Activated CD4-positive, alpha-beta memory T cell treated with anti-CD3 and anti-CD28 coated beads for 36 hours (primary cell): ENCODE data around the gene ATP5MG. TPM values are rescaled to one million over a fixed set of nuclear protein-coding genes. Genes with fewer than 3 reads are reported as not detected.
"Not testable (repeated sequence)": the region's sequence is repeated elsewhere in the genome, so short reads cannot be mapped to it uniquely, and the experiment has no call there.

Experiments used
- CTCF ChIA-PET: fragments of 350-600 bp; sonication (Branson Sonifier 250); formaldehyde crosslinking; loops from one replicate; lab custom pipeline; 2021; ENCODE audit warnings: antibody characterized with exemption, inconsistent platforms; lab: Charles Lee
- POLR2A ChIA-PET: fragments of 350-600 bp; sonication (Branson Sonifier 250); formaldehyde crosslinking; loops from one replicate; lab custom pipeline; 2021; ENCODE audit warnings: antibody characterized with exemption; lab: Charles Lee
- DNase-seq: peaks from one replicate; pipeline ENCODE4 v3.0.0-alpha.2; 2020
- H3K27ac Mint-ChIP-seq: one replicate; pipeline ENCODE4 v1.8.0; 2021; ENCODE audit warnings: mixed read lengths
- H3K27me3 Mint-ChIP-seq: one replicate; pipeline ENCODE4 v1.8.0; 2021; ENCODE audit warnings: mixed read lengths
- H3K36me3 Mint-ChIP-seq: one replicate; pipeline ENCODE4 v1.8.0; 2021; ENCODE audit warnings: mixed read lengths
- H3K4me1 Mint-ChIP-seq: one replicate; pipeline ENCODE4 v1.8.0; 2021; ENCODE audit warnings: low read depth, mixed read lengths
- H3K4me3 Mint-ChIP-seq: one replicate; pipeline ENCODE4 v1.8.0; 2021; ENCODE audit warnings: mild to moderate bottlenecking, mixed read lengths
- H3K9me3 Mint-ChIP-seq: one replicate; pipeline ENCODE4 v1.8.0; 2021; ENCODE audit warnings: mixed read lengths
- intact Hi-C: fragments of 100-400 bp; cut with micrococcal nuclease; formaldehyde crosslinking; loops from one replicate; pipeline ENCODE4 v1.15.1; 2023
- total RNA-seq, 2 experiments: library from RNA; stranded (reverse); gene quantifications; one replicate each; pipeline ENCODE4 v1.2.3, GENCODE V29; 2021

ATP5MG gene
- total RNA-seq, 2 experiments from 2014 or later = 298 to 306 TPM

GRCh38 chr11:118375978-118376377, 25.4 kb upstream of the ATP5MG start:
- ChIA-PET CTCF (interaction anchor here (0.6 to 0.8 kb wide), 3 partner anchors 12 to 113 kb away, joined by 3 read pairs; no protein-coding TSS in a partner anchor), POLR2A (interaction anchor here (0.6 kb wide), 1 partner anchor 38 kb away, joined by 3 read pairs; no protein-coding TSS in a partner anchor)
- intact Hi-C loops = no loop called here
- Mint-ChIP-seq H3K4me3 (no peak overlapping the region), H3K27ac (peak overlapping the region; percentile 78), H3K27me3 (no peaks in the 10 kb centered on the region), H3K36me3 (peaks cover 57% of the 10 kb centered on the region), H3K9me3 (no peaks in the 10 kb centered on the region), H3K4me1 (peaks cover 6% of the 10 kb centered on the region)
- DNase-seq = no peak

- DNase-seq = no peak
- H3K4me1 Mint-ChIP-seq = peaks cover 6% of the 10 kb centered on the region
- CTCF ChIA-PET = interaction anchor here (2.4 kb wide), 1 partner anchor 110 kb away, joined by 15 read pairs; no protein-coding TSS in a partner anchor
- H3K27ac Mint-ChIP-seq = no peak overlapping the region
- H3K4me3 Mint-ChIP-seq = no peak overlapping the region
- H3K36me3 Mint-ChIP-seq = peaks cover 50% of the 10 kb centered on the region
- no peaks in the 10 kb centered on the region for H3K9me3 Mint-ChIP-seq
- POLR2A ChIA-PET = no interaction called here
- H3K27me3 Mint-ChIP-seq = no peaks in the 10 kb centered on the region
- intact Hi-C loops = no loop called here
Measured at GRCh38 chr11:118379497-118379896, 21.9 kb upstream of the ATP5MG start.

- H3K9me3 Mint-ChIP-seq = no peaks in the 10 kb centered on the region
- peaks cover 53% of the 10 kb centered on the region for H3K36me3 Mint-ChIP-seq
- ChIA-PET CTCF (interaction anchor here (2.4 kb wide), 1 partner anchor 109 kb away, joined by 15 read pairs; no protein-coding TSS in a partner anchor), POLR2A (no interaction called here)
- no peak overlapping the region for H3K4me3 Mint-ChIP-seq
- H3K27me3 Mint-ChIP-seq = no peaks in the 10 kb centered on the region
- no peak overlapping the region for H3K27ac Mint-ChIP-seq
- peaks cover 6% of the 10 kb centered on the region for H3K4me1 Mint-ChIP-seq
- intact Hi-C loops = no loop called here
- DNase-seq = no peak
Measured at GRCh38 chr11:118380571-118380970, 20.8 kb upstream of the ATP5MG start.

GRCh38 chr11:118382954-118383353, 18.5 kb upstream of the ATP5MG start:
- no peak overlapping the region for H3K27ac Mint-ChIP-seq
- H3K4me3 Mint-ChIP-seq = no peak overlapping the region
- H3K9me3 Mint-ChIP-seq = no peaks in the 10 kb centered on the region
- H3K27me3 Mint-ChIP-seq = no peaks in the 10 kb centered on the region
- peaks cover 58% of the 10 kb centered on the region for H3K36me3 Mint-ChIP-seq
- intact Hi-C loops = no loop called here
- H3K4me1 Mint-ChIP-seq = no peaks in the 10 kb centered on the region
- DNase-seq = no peak
- CTCF ChIA-PET = no interaction called here
- POLR2A ChIA-PET = no interaction called here

- H3K36me3 Mint-ChIP-seq = peaks cover 55% of the 10 kb centered on the region
- POLR2A ChIA-PET = no interaction called here
- no peak overlapping the region for H3K27ac Mint-ChIP-seq
- no peak overlapping the region for H3K4me3 Mint-ChIP-seq
- H3K4me1 Mint-ChIP-seq = no peaks in the 10 kb centered on the region
- intact Hi-C loops = no loop called here
- CTCF ChIA-PET = no interaction called here
- H3K9me3 Mint-ChIP-seq = no peaks in the 10 kb centered on the region
- DNase-seq = no peak
- H3K27me3 Mint-ChIP-seq = no peaks in the 10 kb centered on the region
Measured at GRCh38 chr11:118383657-118384056, 17.7 kb upstream of the ATP5MG start.

DNA sequence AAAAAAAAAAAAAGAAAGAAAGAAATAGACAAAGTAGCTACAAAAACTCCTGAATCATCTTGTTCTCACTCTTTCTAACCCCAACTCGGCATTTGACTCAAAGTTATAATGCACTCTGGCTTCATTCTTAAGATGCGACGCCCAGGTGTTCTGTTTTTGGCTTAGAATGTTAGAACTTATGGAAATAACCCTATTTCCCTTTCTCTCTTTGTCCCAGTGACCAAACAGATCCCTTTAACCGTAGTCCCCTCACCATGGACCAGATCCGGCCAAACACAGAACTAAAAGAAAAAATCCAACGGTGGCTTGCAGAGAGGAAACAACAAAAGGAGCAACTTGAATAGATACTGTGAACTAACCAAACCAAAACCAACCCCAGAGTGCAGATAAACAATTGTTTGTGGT, 5.3 kb upstream of the ATP5MG start:
- no peaks in the 10 kb centered on the region for H3K27me3 Mint-ChIP-seq
- peak overlapping the region; percentile 17 for H3K4me3 Mint-ChIP-seq
- H3K27ac Mint-ChIP-seq = peak overlapping the region; percentile 91
- CTCF ChIA-PET = interaction anchor here (1.2 to 3.8 kb wide), 3 partner anchors 14 to 100 kb away, joined by 3 to 24 read pairs (median 8); no protein-coding TSS in a partner anchor
- intact Hi-C loops = loop anchor here (5.0 kb wide), 1 partner anchor 54 kb away; the partner anchor contains the start of genes CD3D and CD3G
- peaks cover 49% of the 10 kb centered on the region for H3K4me1 Mint-ChIP-seq
- H3K36me3 Mint-ChIP-seq = peaks cover 21% of the 10 kb centered on the region
- DNase-seq = peak; percentile 20
- H3K9me3 Mint-ChIP-seq = no peaks in the 10 kb centered on the region
- POLR2A ChIA-PET = interaction anchor here (0.8 kb wide), 1 partner anchor 40 kb away, joined by 3 read pairs; the partner anchor contains the start of gene KMT2A

DNA sequence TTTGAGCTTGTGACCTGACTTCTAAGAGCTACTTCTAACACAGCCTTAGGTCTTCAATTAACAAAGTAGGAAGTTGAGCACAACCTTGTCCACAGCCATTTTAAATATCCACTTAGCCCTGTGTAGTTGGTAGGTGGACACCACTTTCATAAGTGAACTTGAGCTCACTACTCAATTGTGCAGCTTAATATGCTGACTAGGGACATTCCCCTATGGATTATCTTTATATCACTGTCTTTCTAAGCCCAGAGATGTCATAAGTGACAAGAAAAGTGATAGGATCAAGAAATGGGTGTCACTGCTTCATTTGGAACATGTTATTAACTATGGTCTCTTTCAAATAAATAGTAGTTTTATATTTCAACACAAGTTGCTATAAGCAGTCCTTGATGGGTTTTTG, 4.0 kb upstream of the ATP5MG start:
- H3K27me3 Mint-ChIP-seq = no peaks in the 10 kb centered on the region
- H3K9me3 Mint-ChIP-seq = no peaks in the 10 kb centered on the region
- POLR2A ChIA-PET = interaction anchor here (1.2 kb wide), 1 partner anchor 89 kb away, joined by 3 read pairs; no protein-coding TSS in a partner anchor
- peak overlapping the region; percentile 98 for H3K27ac Mint-ChIP-seq
- H3K36me3 Mint-ChIP-seq = peaks cover 27% of the 10 kb centered on the region
- no peak overlapping the region for H3K4me3 Mint-ChIP-seq
- H3K4me1 Mint-ChIP-seq = peaks cover 53% of the 10 kb centered on the region
- intact Hi-C loops = loop anchor here (5.0 kb wide), 1 partner anchor 55 kb away; the partner anchor contains the start of genes CD3D and CD3G
- DNase-seq = no peak
- CTCF ChIA-PET = interaction anchor here (0.5 to 3.8 kb wide), 8 partner anchors 33 to 172 kb away, joined by 3 to 24 read pairs (median 4); no protein-coding TSS in a partner anchor

DNA sequence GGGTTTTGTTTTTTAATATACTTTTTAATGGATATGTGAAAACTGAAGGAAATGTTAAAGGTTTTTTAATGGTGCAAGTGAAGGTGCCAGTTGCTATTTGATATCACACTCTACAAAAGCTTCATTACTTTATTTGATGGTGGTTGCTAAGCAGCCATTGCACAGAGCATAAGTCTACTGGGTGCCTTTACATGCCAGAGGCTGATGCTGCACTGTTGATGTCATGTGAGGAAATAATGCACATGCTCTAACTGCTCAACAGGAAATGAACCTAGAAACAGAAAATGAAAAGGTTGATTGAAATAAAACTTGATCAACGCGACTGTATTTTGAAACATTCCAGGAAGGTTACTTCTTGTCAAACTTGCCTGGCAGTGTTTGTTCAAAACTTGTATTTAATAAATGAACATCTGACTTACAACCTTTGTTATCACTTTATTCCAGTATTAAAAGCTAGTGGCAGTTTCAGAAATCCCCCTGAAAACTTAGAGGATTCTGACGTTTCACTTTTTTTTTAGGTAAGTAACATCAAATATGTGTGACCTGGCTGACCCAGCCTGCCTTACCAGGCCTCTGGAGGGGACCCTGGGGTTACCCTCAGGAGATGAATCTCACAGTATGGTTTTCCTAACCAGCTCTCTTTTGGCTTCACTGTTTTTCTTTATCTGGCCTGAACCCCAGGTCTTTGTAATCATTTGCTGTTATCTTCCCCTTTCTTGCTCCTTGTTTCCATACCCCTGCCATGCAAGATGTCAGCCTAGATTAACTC, 2.4 kb upstream of the ATP5MG start:
- Mint-ChIP-seq H3K9me3 (no peaks in the 10 kb centered on the region), H3K27ac (peak overlapping the region; percentile 98), H3K27me3 (no peaks in the 10 kb centered on the region), H3K4me3 (peak overlapping the region; percentile 97), H3K4me1 (peaks cover 61% of the 10 kb centered on the region), H3K36me3 (peaks cover 24% of the 10 kb centered on the region)
- peak; percentile 64 for DNase-seq
- intact Hi-C loops = loop anchor here (1.0 to 5.0 kb wide), 3 partner anchors 34 to 57 kb away; partner anchors contain the start of genes CD3D and CD3G
- POLR2A ChIA-PET = interaction anchor here (1.1 to 2.7 kb wide), 3 partner anchors 36 to 54 kb away, joined by 3 to 14 read pairs (median 7); partner anchors contain the start of gene KMT2A
- CTCF ChIA-PET = interaction anchor here (0.6 to 3.8 kb wide), 10 partner anchors 31 to 200 kb away, joined by 3 to 24 read pairs (median 4); no protein-coding TSS in a partner anchor

GRCh38 chr11:118401880-118402590, 629 bp downstream of the ATP5MG start:
- DNase-seq = no peak
- Mint-ChIP-seq H3K36me3 (peaks cover 21% of the 10 kb centered on the region), H3K27ac (peak overlapping the region; percentile 98), H3K27me3 (no peaks in the 10 kb centered on the region), H3K4me3 (peak overlapping the region; percentile 97), H3K9me3 (no peaks in the 10 kb centered on the region), H3K4me1 (peaks cover 68% of the 10 kb centered on the region)
- intact Hi-C loops = loop anchor here (1.0 to 2.0 kb wide), 6 partner anchors 33 to 171 kb away; partner anchors contain the start of genes ARCN1 and UBE4A
- ChIA-PET POLR2A (interaction anchor here (0.8 to 2.1 kb wide), 9 partner anchors 33 to 200 kb away, joined by 3 to 19 read pairs (median 4); partner anchors contain the start of gene KMT2A), CTCF (interaction anchor here (0.7 to 1.8 kb wide), 8 partner anchors 10 to 128 kb away, joined by 3 to 17 read pairs (median 3); no protein-coding TSS in a partner anchor)

GRCh38 chr11:118402594-118402993, 1.2 kb downstream of the ATP5MG start:
- H3K9me3 Mint-ChIP-seq, H3K27me3 Mint-ChIP-seq, intact Hi-C loops: not testable (repeated sequence)
- H3K36me3 Mint-ChIP-seq = peaks cover 26% of the 10 kb centered on the region
- peak overlapping the region; percentile 98 for H3K27ac Mint-ChIP-seq
- H3K4me1 Mint-ChIP-seq = peaks cover 65% of the 10 kb centered on the region
- DNase-seq = peak; percentile 15
- POLR2A ChIA-PET = interaction anchor here (0.8 to 2.1 kb wide), 8 partner anchors 33 to 200 kb away, joined by 3 to 19 read pairs (median 4); partner anchors contain the start of gene KMT2A
- CTCF ChIA-PET = interaction anchor here (0.7 to 1.8 kb wide), 6 partner anchors 11 to 128 kb away, joined by 3 to 17 read pairs (median 3); no protein-coding TSS in a partner anchor
- peak overlapping the region; percentile 97 for H3K4me3 Mint-ChIP-seq

DNA sequence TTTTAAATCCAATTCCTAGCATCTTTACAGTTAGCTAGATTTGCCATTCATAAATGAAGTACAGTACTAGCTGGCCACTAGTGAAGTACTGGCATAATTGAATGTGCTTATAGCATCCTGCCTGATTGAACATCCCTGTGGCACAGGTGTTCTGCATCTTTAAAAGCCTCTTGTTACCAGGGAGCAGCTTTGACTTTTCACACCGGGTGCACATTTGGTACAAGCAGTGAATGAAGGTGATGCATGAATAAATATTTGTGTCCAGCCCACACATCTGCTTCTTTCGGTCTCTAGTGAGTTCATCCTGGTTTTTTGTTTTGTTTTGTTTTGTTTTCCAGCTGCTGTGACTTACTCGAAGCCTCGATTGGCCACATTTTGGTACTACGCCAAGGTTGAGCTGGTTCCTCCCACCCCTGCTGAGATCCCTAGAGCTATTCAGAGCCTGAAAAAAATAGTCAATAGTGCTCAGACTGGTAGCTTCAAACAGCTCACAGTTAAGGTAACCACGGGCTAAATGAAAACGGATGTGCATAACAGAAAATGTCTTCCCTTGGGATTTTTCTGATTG, 5.3 kb downstream of the ATP5MG start:
- CTCF ChIA-PET = interaction anchor here (0.6 to 1.5 kb wide), 4 partner anchors 8 to 83 kb away, joined by 3 to 5 read pairs (median 3); no protein-coding TSS in a partner anchor
- peak overlapping the region; percentile 31 for H3K27ac Mint-ChIP-seq
- no peaks in the 10 kb centered on the region for H3K9me3 Mint-ChIP-seq
- intact Hi-C loops = no loop called here
- no peaks in the 10 kb centered on the region for H3K27me3 Mint-ChIP-seq
- peaks cover 30% of the 10 kb centered on the region for H3K36me3 Mint-ChIP-seq
- peaks cover 45% of the 10 kb centered on the region for H3K4me1 Mint-ChIP-seq
- no peak overlapping the region for H3K4me3 Mint-ChIP-seq
- POLR2A ChIA-PET = no interaction called here
- no peak for DNase-seq
